ENCODE data around the gene RBM20.
"Not testable (repeated sequence)": the region's sequence is repeated elsewhere in the genome, so short reads cannot be mapped to it uniquely, and the experiment has no call there.

The RBM20 gene

GRCh38 chr10:110853921-110854605 is 209.9 kb downstream of the RBM20 start:
- DNase-seq (ENCODE audit: low spot score) = no peak

DNA sequence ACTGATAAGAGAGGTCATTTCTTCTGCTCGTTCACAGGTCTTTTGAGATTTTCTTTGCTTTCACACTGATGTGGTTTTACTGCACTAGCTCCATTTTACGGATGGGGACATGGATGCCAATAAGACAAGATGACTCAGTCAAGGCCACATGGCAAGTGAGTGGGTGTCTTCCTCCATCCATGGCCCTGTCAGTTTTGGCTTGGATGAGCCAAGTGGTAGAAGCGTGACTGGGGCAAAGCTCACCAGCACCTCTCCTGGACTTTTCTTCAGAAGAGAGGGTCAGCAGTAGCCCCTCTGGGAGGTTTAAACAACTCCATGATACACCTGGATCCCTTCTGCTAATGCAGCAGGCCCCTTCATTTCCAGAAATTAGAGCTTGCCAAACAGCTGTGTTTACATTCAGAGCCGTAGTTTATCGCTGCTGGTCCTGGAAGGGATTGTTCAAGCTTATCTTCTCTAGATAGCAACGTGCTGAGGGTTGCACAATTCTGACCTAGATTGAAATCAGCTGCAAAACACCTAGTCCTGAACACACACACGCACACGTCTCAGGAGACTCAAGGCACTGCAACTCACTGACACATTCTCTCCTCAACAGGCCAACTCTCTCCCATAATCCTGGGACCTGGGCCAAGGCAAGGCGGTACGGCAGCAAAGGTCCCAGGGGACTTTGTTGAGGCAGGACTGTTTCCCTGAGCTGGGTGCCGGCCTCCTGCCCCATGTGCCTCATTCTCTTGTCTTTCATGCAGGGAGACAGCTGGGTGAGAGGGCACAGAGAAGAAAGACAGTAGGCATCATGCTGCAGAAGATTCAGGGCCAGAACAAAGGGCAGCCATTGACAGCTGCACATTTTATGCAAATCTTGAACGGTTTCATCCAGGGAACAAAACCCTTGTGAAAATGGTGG is 213.4 kb downstream of the RBM20 start:
- no peak for DNase-seq (ENCODE audit: low spot score)

DNA sequence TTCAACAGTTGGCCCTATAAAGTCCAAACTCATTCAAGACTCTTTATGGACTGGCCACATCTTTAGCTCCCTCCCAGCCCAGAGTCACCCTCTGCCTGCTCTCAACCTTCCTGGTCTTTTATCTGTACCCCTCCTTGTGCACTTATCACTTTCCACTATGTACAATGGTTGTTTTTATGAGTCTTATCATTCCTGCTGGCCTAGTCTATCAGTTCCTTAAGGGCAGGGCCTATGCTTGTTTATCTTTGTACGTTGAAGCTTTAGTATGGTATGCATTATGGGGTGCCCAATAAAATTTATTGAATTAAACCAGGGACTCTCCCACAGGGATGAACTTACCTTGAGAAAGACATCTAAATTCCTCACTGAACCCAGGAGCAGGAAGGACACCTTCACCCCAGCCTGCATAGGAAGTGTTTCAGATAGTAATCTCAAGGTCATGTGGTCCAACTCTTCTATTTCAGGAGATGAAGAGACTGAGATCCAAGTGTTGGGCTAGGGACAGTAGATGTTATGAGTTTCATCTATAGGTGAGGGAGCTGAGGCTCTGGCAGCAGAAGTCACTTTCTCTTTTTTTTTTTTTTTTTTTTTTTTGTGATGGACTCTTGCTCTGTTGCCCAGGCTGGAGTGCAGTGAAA is 214.3 kb downstream of the RBM20 start:
- no peak for DNase-seq (ENCODE audit: low spot score)

DNA sequence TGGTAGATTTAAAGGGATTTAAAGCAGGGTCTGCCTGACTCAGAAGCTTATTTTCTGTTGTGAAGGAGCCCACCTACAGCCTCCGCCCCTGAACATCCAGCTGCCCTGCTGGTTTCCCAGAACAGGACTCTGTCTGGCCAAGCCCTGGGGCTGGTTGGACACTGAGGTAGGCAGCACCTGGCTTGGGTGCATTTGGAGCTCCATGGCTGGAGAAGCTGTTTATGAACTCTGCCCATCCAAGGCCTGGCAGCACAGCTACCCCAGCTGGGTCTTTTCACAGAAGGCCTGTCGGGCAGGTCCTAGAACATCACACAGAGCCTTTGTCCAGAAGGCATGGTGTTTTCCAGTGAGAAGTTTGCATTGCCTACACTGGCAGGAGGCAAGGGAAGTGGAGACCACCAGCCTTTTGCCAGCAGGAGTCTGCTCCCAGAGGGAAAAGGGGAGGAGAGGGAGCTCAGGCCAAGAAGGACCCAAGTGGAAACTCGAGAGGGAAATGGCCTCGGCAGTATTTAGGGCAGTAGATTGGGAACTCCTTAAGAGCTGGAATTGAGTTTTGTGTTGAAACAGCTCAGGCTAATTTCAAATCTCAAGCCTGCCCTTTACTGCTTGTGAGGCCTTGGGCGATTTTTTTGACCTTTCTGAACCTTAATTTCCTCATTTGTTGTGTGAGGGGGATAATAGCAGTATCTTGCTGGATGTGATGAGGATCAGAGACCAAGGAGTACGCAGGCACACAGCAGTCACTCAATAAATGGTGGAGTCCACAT is 215.3 kb downstream of the RBM20 start:
- DNase-seq (ENCODE audit: low spot score) = no peak

DNA sequence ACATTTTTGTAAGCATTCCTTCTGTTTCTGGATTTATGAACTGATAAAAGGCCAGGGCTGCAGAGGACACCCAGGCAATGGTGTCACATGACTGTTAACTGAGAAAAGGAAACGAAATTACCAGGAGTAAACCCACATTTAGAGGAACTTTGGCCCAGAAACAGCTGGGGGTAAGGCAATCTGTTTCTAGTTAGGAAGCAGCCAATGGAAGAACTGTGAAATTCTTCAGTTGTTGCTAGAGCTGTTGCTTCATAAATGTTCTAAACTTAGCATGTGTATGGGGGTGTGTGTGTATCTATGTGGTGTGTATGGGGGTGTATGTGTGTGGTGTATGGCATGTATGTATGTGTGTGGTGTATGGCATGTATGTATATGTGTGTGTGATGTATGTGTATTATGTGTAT is 215.8 kb downstream of the RBM20 start:
- DNase-seq (ENCODE audit: low spot score) = no peak

GRCh38 chr10:110860576-110861241 is 216.6 kb downstream of the RBM20 start:
- DNase-seq (ENCODE audit: low spot score) = no peak

- DNase-seq (ENCODE audit: low spot score) = no peak
These were observed 217.3 kb downstream of the RBM20 start for GRCh38 chr10:110861476-110861875.

DNA sequence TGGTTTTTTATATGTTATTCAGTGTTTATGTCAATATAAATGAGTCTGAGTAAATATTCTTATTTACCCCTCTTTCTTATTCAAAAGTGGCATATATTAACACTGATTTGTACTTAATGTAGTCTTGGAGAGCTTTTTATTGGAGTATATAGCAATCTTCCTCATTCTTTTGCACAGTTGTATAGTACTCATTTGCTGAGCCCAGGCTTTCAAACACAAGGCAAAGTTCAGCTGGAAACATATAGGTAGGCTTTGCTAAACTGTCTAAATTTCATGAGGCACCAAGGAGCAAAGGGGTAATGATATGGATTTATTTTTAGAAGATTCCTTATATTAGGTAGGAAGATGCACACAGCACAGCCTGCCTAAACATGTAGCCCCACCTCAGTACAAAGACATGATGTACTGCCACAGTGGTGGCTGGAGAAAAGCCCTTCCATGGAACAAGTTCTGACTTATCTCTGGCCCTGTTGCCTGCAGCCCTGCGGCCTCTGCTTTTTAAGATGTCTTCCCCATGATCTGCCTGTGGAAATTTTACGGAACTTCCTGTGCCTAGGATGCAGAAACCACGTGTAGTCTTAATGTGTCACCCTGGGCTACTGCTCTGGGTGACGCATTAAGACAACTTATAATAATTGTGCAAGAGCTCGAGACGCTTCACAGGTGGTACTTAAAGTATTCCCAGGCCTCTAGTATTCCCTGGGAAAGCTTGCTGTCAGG is 218.0 kb downstream of the RBM20 start:
- no peak for DNase-seq (ENCODE audit: low spot score)

GRCh38 chr10:110862961-110863360 is 218.8 kb downstream of the RBM20 start:
- DNase-seq (ENCODE audit: low spot score) = no peak

- no peak for DNase-seq (ENCODE audit: low spot score)
These were observed 219.2 kb downstream of the RBM20 start for GRCh38 chr10:110863361-110863760.

DNA sequence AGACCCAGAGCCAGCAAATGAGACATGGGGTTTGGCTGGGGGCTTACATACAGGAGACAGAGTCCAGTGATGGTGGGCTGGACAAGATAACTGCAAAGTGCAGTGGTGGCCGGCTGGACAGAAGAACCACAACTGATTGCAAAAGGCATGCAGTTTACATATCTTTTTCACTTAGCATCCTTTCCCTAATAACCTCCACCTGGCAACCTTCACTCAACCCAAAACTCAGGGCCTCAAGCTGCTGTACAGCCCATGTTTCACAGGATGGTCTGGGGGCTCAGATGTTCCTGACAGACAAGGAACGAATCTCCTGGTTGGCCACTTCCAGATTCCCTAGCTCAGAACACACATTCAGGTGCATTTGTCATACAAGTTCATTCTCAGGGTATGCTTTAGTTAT is 219.8 kb downstream of the RBM20 start:
- no peak for DNase-seq (ENCODE audit: low spot score)

DNA sequence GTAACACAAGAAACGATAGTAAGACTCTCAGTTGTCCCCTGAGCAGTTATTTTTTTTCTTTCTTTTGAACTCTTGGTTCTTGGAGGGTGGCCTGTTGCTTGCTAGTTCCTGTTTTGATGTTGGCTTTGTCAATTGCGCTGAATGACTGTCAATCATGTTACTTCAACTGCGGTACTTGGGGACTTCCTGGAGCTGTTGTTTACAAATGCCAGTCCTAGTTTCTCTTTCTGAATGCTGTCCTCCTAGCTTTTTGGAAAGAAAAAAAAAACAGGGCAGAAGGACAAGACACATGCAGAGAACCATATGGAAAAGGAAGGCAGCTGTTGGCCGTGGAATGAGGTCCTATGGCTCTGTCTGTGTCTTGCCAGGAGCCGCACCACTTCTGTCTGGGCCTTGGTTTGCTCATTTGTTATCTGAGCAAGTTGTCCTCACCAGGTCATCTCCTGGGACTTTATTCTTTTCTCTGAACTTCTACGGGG is 220.6 kb downstream of the RBM20 start:
- DNase-seq (ENCODE audit: low spot score) = no peak

DNA sequence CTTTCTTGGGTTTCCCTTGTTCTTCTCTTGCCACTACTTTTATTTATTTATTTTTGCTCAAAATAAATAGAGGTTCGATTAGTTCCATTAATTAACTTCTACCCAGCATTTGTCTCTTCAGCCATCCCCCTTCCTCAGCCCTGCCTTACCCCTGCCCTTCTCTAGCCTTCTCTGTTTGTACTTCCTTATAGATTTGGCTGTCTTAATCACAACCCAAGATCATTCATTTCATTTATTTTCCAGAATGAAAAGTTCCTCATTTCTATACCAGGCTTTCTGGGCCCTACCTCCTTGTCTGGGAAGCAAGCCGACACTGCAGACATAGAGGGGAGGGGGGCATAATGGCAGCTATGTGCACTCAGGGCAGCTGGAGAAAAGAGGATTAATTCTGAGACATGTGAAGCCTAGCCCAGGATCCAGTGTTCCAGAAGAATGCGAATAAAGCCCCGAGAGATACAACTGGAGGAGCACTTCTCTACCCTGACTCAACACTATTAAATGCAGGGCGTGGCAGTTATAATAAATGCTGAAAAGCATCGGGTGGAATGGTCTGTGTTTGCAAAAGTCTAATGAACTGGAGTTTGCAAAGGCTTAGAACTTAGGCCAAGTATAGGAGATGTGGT is 221.2 kb downstream of the RBM20 start:
- DNase-seq (ENCODE audit: low spot score) = no peak

DNA sequence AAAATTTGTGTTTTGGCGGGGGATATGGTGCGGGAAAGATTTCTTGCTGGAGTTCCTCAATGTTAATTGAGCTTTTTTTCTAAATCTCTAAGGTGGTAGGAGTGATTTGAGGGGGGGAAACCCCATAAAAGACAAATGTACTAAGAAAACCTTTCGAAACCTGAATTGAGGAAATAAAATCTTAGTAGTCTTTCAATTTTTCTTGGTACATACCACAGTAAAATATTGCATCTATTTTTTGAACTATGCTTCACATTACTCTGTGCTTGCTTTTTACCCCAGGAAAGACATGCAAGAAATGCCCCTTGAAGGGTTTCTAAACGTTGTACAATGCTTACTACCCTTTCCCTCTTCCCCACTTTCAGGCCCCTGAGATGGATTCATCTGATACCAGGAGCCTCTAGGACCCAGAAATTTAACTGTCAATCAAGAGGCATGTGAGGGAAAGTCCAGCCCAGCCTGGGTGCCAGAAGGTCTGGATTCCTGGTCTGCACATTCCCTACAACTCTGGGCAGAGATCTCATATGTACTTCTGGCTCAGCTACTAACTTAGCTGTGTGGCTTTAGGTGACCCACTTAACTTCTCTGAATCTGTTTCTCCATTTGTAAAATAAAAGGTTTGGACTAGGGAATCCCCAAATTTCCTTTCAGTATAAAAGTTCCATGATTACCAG is 221.8 kb downstream of the RBM20 start:
- DNase-seq (ENCODE audit: low spot score) = no peak

- not testable (repeated sequence) for DNase-seq (ENCODE audit: low spot score)
These were observed 223.1 kb downstream of the RBM20 start for GRCh38 chr10:110867011-110867806.

GRCh38 chr10:110867807-110868465 is 223.8 kb downstream of the RBM20 start:
- DNase-seq (ENCODE audit: low spot score) = no peak

GRCh38 chr10:110868981-110869380 is 224.8 kb downstream of the RBM20 start:
- DNase-seq (ENCODE audit: low spot score) = no peak

DNA sequence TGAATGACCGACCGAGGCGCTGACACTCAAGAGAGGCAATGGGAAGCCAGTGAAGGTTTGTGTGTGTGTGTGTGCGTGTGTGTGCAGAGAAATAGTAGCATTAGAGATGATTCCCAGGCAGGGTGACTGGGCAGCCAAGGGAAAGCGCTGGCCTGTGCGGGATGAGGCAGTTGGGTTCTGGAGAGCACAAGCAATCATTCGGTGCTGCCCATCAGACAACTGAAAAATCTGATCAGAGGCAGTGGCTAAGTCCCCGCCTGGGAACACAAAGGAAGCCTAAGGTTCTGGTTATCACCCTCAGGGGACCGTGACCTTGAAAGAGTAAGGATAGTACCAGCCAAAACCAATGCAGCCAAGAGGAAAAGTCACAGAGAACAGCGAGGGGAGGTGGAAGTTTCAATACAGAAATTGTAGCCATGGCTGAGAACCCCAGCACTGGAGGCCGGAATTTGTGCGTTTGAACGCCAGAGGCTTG is 226.7 kb downstream of the RBM20 start:
- no peak for DNase-seq (ENCODE audit: low spot score)
